DND-41 (cell line): Measurements from ENCODE around the gene EYA2.

Experiments
- EZH2 ChIP-seq: IDR thresholded peaks from 3 replicates; pipeline ENCODE4 v1.6.1; 2012; ENCODE audit warnings: borderline replicate concordance, low read depth, mild to moderate bottlenecking, moderate library complexity, low read length, inconsistent platforms; ENCODE audit not compliant: severe bottlenecking
- TF ChIP-seq, protein P1 (sequence below): IDR thresholded peaks from 2 replicates; pipeline ENCODE4 v1.5.1; 2012; ENCODE audit warnings: borderline replicate concordance, low read length, moderate library complexity, mild to moderate bottlenecking; ENCODE audit not compliant: poor library complexity, severe bottlenecking; ENCODE audit errors: extremely low read depth

DNA sequence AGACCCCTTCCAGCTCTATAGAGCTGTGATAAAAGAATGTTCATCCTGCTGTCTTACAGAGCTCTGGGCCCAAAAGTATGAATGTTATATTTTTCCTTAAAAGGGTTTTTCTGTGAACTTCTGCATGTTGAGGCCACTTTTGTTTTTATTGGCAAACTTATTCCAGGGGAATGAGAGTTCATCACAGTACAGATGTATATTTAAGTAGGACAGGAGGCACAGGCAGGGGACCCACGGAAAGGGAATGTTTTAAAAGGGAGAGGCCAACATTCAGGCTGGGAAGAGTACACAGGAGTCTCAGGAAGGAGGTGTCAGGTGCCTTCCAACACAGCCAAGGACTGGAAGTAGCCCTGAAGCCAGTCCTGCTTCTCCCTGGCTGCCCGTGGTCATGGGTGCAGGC, 148.4 kb downstream of the EYA2 start:
- TF ChIP-seq, protein P1, sequence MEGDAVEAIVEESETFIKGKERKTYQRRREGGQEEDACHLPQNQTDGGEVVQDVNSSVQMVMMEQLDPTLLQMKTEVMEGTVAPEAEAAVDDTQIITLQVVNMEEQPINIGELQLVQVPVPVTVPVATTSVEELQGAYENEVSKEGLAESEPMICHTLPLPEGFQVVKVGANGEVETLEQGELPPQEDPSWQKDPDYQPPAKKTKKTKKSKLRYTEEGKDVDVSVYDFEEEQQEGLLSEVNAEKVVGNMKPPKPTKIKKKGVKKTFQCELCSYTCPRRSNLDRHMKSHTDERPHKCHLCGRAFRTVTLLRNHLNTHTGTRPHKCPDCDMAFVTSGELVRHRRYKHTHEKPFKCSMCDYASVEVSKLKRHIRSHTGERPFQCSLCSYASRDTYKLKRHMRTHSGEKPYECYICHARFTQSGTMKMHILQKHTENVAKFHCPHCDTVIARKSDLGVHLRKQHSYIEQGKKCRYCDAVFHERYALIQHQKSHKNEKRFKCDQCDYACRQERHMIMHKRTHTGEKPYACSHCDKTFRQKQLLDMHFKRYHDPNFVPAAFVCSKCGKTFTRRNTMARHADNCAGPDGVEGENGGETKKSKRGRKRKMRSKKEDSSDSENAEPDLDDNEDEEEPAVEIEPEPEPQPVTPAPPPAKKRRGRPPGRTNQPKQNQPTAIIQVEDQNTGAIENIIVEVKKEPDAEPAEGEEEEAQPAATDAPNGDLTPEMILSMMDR = no peak
- TF ChIP-seq EZH2 = no peak
